GM18870 (cell line): ENCODE data around the gene LSM12.

Source experiments
- ATAC-seq: cut with Tn5 transposase; IDR thresholded peaks from one replicate; pipeline ENCODE4 v1.9.1; 2021; ENCODE audit warnings: moderate library complexity; ENCODE audit not compliant: unreplicated experiment

LSM12 gene

GRCh38 chr17:44095647-44096496 is 29.4 kb upstream of the LSM12 start:
- no peak for ATAC-seq

- ATAC-seq, result no peak
Measured at GRCh38 chr17:44095388-44095646, 28.8 kb upstream of the LSM12 start.

GRCh38 chr17:44094701-44095387 is 28.4 kb upstream of the LSM12 start:
- ATAC-seq, result no peak

- ATAC-seq, result no peak
Measured at GRCh38 chr17:44093231-44093900, 26.9 kb upstream of the LSM12 start.

GRCh38 chr17:44092051-44092450 is 25.6 kb upstream of the LSM12 start:
- no peak for ATAC-seq

GRCh38 chr17:44091200-44091997 is 24.9 kb upstream of the LSM12 start:
- ATAC-seq, result no peak

GRCh38 chr17:44088254-44088653 is 21.8 kb upstream of the LSM12 start:
- ATAC-seq, result no peak

GRCh38 chr17:44087319-44087718 is 20.8 kb upstream of the LSM12 start:
- ATAC-seq, result no peak

- no peak for ATAC-seq
Measured at GRCh38 chr17:44086364-44087311, 20.2 kb upstream of the LSM12 start.

GRCh38 chr17:44085908-44086307 is 19.4 kb upstream of the LSM12 start:
- ATAC-seq, result no peak

- no peak for ATAC-seq
Measured at GRCh38 chr17:44084921-44085320, 18.4 kb upstream of the LSM12 start.

- ATAC-seq, result no peak
Measured at GRCh38 chr17:44084131-44084538, 17.7 kb upstream of the LSM12 start.

- no peak for ATAC-seq
Measured at GRCh38 chr17:44083250-44083849, 16.9 kb upstream of the LSM12 start.

- ATAC-seq, result no peak
Measured at GRCh38 chr17:44082256-44082927, 15.9 kb upstream of the LSM12 start.

GRCh38 chr17:44081681-44082080 is 15.2 kb upstream of the LSM12 start:
- no peak for ATAC-seq

- ATAC-seq, result no peak
Measured at GRCh38 chr17:44079877-44080821, 13.7 kb upstream of the LSM12 start.

- no peak for ATAC-seq
Measured at GRCh38 chr17:44078412-44078811, 11.9 kb upstream of the LSM12 start.

- ATAC-seq, result no peak
Measured at GRCh38 chr17:44077595-44077909, 11.1 kb upstream of the LSM12 start.
